Keratinocyte (primary cell): ENCODE results near the gene OLFML1. TPM values are rescaled to one million over a fixed set of nuclear protein-coding genes. Genes with fewer than 3 reads are reported as not detected.

Experiments used
- DNase-seq: peaks from one replicate; pipeline ENCODE4 v3.0.0-alpha.2; 2011; ENCODE audit warnings: low read depth, missing footprints, low spot score
- FAIRE-seq: peaks from 2 replicates; lab custom pipeline; 2011; peaks lifted over from hg19 to GRCh38; lab: Jason Lieb, UNC
- H2AFZ ChIP-seq: 2 replicates; pipeline ENCODE4 v1.6.0; 2012; ENCODE audit warnings: low read length, control low read depth, inconsistent platforms; ENCODE audit not compliant: control insufficient read depth
- H3K27ac ChIP-seq: 2 replicates; pipeline ENCODE4 v1.5.1; 2011; ENCODE audit warnings: low read length; ENCODE audit not compliant: control insufficient read depth, insufficient read depth
- H3K27me3 ChIP-seq: 3 replicates; pipeline ENCODE4 v1.6.0; 2011; ENCODE audit warnings: low read length; ENCODE audit not compliant: control insufficient read depth, insufficient read depth; ENCODE audit errors: extremely low read depth
- H3K36me3 ChIP-seq, 2 experiments: 2 replicates in 1 of 2; 3 replicates in 1 of 2; pipeline ENCODE4 v1.5.1; 2011; ENCODE audit warnings: low read length in 2 of 2, mild to moderate bottlenecking in 1 of 2; ENCODE audit not compliant: control insufficient read depth in 2 of 2, insufficient read depth in 2 of 2; ENCODE audit errors: extremely low read depth in 1 of 2
- H3K4me1 ChIP-seq: 3 replicates; pipeline ENCODE4 v1.5.1; 2011; ENCODE audit warnings: low read length; ENCODE audit not compliant: control insufficient read depth, insufficient read depth; ENCODE audit errors: extremely low read depth
- H3K4me2 ChIP-seq: 3 replicates; pipeline ENCODE4 v1.6.0; 2011; ENCODE audit warnings: low read depth, low read length; ENCODE audit not compliant: control insufficient read depth, insufficient read depth; ENCODE audit errors: extremely low read depth
- H3K4me3 ChIP-seq, 3 experiments: fragments of 200-600 bp in 1 of 3; sonication (generic) in 1 of 3; 2 replicates in 2 of 3; 3 replicates in 1 of 3; pipeline ENCODE4 v1.5.1; 2011 to 2016; ENCODE audit warnings: low read length in 3 of 3, mild to moderate bottlenecking in 3 of 3, control low read depth in 2 of 3, inconsistent platforms in 1 of 3, low read depth in 1 of 3, mixed read lengths in 1 of 3, mixed run types in 1 of 3, moderate library complexity in 1 of 3; ENCODE audit not compliant: control insufficient read depth in 2 of 3, insufficient read depth in 2 of 3; ENCODE audit errors: extremely low read depth in 1 of 3
- H3K79me2 ChIP-seq: 2 replicates; pipeline ENCODE4 v1.6.0; 2012; ENCODE audit warnings: low read length; ENCODE audit not compliant: control insufficient read depth, insufficient read depth
- H3K9ac ChIP-seq: 3 replicates; pipeline ENCODE4 v1.6.0; 2011; ENCODE audit warnings: low read length; ENCODE audit not compliant: control insufficient read depth, insufficient read depth; ENCODE audit errors: extremely low read depth
- H3K9me1 ChIP-seq: 3 replicates; pipeline ENCODE4 v1.6.0; 2011; ENCODE audit warnings: low read length; ENCODE audit not compliant: control insufficient read depth, insufficient read depth; ENCODE audit errors: extremely low read depth
- H3K9me3 ChIP-seq: 2 replicates; pipeline ENCODE4 v1.5.1; 2012; ENCODE audit warnings: low read depth, low read length; ENCODE audit not compliant: control insufficient read depth
- H4K20me1 ChIP-seq: 3 replicates; pipeline ENCODE4 v1.6.0; 2011; ENCODE audit warnings: low read length; ENCODE audit not compliant: control insufficient read depth, insufficient read depth; ENCODE audit errors: extremely low read depth
- CTCF ChIP-seq, 3 experiments: IDR thresholded peaks in 1 of 3; conservative IDR thresholded peaks in 1 of 3; optimal IDR thresholded peaks in 1 of 3; 2 replicates in 2 of 3; 3 replicates in 1 of 3; pipeline versions ENCODE3 to v1.5.1; 2011; ENCODE audit warnings: low read length in 3 of 3, mild to moderate bottlenecking in 3 of 3, moderate library complexity in 2 of 3, control low read depth in 1 of 3, inconsistent platforms in 1 of 3; ENCODE audit not compliant: insufficient read depth in 2 of 3; ENCODE audit errors: extremely low read depth in 1 of 3
- EZH2 ChIP-seq: IDR thresholded peaks from one replicate; pipeline ENCODE4 v1.6.1; 2012; ENCODE audit warnings: inconsistent platforms, mild to moderate bottlenecking, low read length, moderate library complexity
- dilution Hi-C: fragments of 300-500 bp; cut with MboI; formaldehyde crosslinking; loops from one replicate; pipeline ENCODE4 v1.7.0; 2020; ENCODE audit warnings: low sequenced_read_pairs; ENCODE audit not compliant: extremely low pct_ligation_motif_present
- polyA plus RNA-seq, 5 experiments: library from polyadenylated mRNA; depleted of rRNA in 3 of 5; stranded (reverse) in 3 of 5; stranded (forward) in 1 of 5; unstranded in 1 of 5; fragments of >200 nt; gene quantifications; 1 replicate in 1 of 5; 2 replicates in 3 of 5; 3 replicates in 1 of 5; pipeline versions ENCODE4 v1.2.1 to v1.2.3, GENCODE V29; 2011 to 2012; ENCODE audit warnings: missing spikeins in 2 of 5, low read depth in 1 of 5, low replicate concordance in 1 of 5

The OLFML1 gene
- polyA plus RNA-seq, 1 donor (not counting 4 experiments of a cell fraction or from before 2014, with no cell fraction given) = not detected

GRCh38 chr11:7549681-7550080 is 64.4 kb downstream of the OLFML1 start:
- no peak overlapping the region for H3K4me2 ChIP-seq
- no peak overlapping the region for H3K9ac ChIP-seq
- H3K79me2 ChIP-seq = no peaks in the 10 kb centered on the region
- peaks cover 21% of the 10 kb centered on the region for H3K4me1 ChIP-seq
- dilution Hi-C loops = no loop called here
- no peaks in the 10 kb centered on the region for H3K9me3 ChIP-seq
- FAIRE-seq = no peak
- no peak for DNase-seq
- H3K4me3 ChIP-seq = no peak overlapping the region
- no peaks in the 10 kb centered on the region for H3K36me3 ChIP-seq
- H4K20me1 ChIP-seq = no peaks in the 10 kb centered on the region
- H3K9me1 ChIP-seq = no peaks in the 10 kb centered on the region
- no peak overlapping the region for H2AFZ ChIP-seq
- no peak for TF ChIP-seq EZH2
- no peak for TF ChIP-seq CTCF (optimal IDR thresholded peaks at IDR 0.05 in 1 of 3, IDR thresholded peaks at IDR 0.05 in 1 of 3, conservative IDR thresholded peaks at IDR 0.05 in 1 of 3; ENCODE audit: extremely low read depth in 1 of 3, insufficient read depth in 2 of 3, low read length in 3 of 3)
- no peak overlapping the region for H3K27ac ChIP-seq
- no peaks in the 10 kb centered on the region for H3K27me3 ChIP-seq

GRCh38 chr11:7551571-7551970 is 66.3 kb downstream of the OLFML1 start:
- H3K9me1 ChIP-seq = no peaks in the 10 kb centered on the region
- H3K9ac ChIP-seq = no peak overlapping the region
- no peak overlapping the region for H3K27ac ChIP-seq
- FAIRE-seq (no peak), DNase-seq (no peak)
- no peaks in the 10 kb centered on the region for H3K36me3 ChIP-seq
- H2AFZ ChIP-seq = no peak overlapping the region
- H3K79me2 ChIP-seq = no peaks in the 10 kb centered on the region
- H3K4me1 ChIP-seq = peaks cover 8% of the 10 kb centered on the region
- H3K27me3 ChIP-seq = no peaks in the 10 kb centered on the region
- no peaks in the 10 kb centered on the region for H3K9me3 ChIP-seq
- dilution Hi-C loops = no loop called here
- no peak overlapping the region for H3K4me2 ChIP-seq
- H3K4me3 ChIP-seq = no peak overlapping the region
- TF ChIP-seq EZH2 (no peak), CTCF (optimal IDR thresholded peaks at IDR 0.05 in 1 of 3, IDR thresholded peaks at IDR 0.05 in 1 of 3, conservative IDR thresholded peaks at IDR 0.05 in 1 of 3; ENCODE audit: extremely low read depth in 1 of 3, insufficient read depth in 2 of 3, low read length in 3 of 3) (no peak)
- no peaks in the 10 kb centered on the region for H4K20me1 ChIP-seq
